Measurements from ENCODE around the gene GKAP1.

DNA sequence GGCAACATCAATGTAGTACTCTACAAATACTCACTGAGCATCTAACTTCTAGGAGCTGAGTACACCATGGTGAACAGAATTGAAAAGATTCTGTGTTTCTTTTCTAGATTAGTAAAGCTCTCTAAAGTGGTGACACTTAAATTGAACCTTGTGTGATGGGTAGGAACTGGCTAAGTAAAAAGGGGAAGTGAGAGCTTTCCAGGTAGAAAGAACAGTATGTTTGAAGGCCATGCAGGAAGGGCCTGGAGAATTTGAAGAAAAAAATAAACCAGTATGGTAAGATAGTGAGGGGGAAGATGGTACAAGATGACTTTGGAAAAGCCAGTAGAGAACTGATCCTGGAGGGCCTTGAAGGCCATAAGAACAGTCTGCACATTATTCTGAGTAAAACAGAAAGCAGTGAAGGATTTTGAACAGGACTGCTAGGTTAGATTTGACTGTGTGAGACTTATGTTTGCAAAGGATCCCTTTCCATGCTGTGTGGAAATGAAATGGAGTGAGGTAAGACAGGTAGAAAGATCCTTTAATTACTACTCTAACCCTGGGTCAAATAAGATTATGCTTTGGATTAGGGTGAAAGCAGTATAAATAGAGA lies 63.1 kb downstream of the GKAP1 start:
- TF ChIP-seq JUN (CRISPR knock-in tag; IDR thresholded peaks at IDR 0.05), result no peak
- TF ChIP-seq, protein P1, sequence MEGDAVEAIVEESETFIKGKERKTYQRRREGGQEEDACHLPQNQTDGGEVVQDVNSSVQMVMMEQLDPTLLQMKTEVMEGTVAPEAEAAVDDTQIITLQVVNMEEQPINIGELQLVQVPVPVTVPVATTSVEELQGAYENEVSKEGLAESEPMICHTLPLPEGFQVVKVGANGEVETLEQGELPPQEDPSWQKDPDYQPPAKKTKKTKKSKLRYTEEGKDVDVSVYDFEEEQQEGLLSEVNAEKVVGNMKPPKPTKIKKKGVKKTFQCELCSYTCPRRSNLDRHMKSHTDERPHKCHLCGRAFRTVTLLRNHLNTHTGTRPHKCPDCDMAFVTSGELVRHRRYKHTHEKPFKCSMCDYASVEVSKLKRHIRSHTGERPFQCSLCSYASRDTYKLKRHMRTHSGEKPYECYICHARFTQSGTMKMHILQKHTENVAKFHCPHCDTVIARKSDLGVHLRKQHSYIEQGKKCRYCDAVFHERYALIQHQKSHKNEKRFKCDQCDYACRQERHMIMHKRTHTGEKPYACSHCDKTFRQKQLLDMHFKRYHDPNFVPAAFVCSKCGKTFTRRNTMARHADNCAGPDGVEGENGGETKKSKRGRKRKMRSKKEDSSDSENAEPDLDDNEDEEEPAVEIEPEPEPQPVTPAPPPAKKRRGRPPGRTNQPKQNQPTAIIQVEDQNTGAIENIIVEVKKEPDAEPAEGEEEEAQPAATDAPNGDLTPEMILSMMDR (IDR thresholded peaks at IDR 0.05), result no peak
- TF ChIP-seq ATF6 (CRISPR knock-in tag; IDR thresholded peaks at IDR 0.05), result no peak
- no peak for TF ChIP-seq CREB1 (CRISPR knock-in tag; IDR thresholded peaks at IDR 0.05)
- TF ChIP-seq, protein P2, sequence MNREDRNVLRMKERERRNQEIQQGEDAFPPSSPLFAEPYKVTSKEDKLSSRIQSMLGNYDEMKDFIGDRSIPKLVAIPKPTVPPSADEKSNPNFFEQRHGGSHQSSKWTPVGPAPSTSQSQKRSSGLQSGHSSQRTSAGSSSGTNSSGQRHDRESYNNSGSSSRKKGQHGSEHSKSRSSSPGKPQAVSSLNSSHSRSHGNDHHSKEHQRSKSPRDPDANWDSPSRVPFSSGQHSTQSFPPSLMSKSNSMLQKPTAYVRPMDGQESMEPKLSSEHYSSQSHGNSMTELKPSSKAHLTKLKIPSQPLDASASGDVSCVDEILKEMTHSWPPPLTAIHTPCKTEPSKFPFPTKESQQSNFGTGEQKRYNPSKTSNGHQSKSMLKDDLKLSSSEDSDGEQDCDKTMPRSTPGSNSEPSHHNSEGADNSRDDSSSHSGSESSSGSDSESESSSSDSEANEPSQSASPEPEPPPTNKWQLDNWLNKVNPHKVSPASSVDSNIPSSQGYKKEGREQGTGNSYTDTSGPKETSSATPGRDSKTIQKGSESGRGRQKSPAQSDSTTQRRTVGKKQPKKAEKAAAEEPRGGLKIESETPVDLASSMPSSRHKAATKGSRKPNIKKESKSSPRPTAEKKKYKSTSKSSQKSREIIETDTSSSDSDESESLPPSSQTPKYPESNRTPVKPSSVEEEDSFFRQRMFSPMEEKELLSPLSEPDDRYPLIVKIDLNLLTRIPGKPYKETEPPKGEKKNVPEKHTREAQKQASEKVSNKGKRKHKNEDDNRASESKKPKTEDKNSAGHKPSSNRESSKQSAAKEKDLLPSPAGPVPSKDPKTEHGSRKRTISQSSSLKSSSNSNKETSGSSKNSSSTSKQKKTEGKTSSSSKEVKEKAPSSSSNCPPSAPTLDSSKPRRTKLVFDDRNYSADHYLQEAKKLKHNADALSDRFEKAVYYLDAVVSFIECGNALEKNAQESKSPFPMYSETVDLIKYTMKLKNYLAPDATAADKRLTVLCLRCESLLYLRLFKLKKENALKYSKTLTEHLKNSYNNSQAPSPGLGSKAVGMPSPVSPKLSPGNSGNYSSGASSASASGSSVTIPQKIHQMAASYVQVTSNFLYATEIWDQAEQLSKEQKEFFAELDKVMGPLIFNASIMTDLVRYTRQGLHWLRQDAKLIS (CRISPR knock-in tag; IDR thresholded peaks at IDR 0.05; ENCODE audit: borderline replicate concordance), result no peak
- no peak for TF ChIP-seq MAX (CRISPR knock-in tag; IDR thresholded peaks at IDR 0.05)
- no peak for TF ChIP-seq SMAD3 (CRISPR knock-in tag; IDR thresholded peaks at IDR 0.05; ENCODE audit: borderline replicate concordance)
- no peak for TF ChIP-seq GABPB1 (CRISPR knock-in tag; IDR thresholded peaks at IDR 0.05)
- TF ChIP-seq CREM (CRISPR knock-in tag; IDR thresholded peaks at IDR 0.05), result no peak
- TF ChIP-seq ATF3 (CRISPR knock-in tag; conservative IDR thresholded peaks at IDR 0.05), result no peak

Data from WTC11 (cell line).